HT-29 (cell line): ENCODE data around the gene TIMMDC1. TPM values are rescaled to one million over a fixed set of nuclear protein-coding genes. Genes with fewer than 3 reads are reported as not detected.

Experiments used
- DNase-seq: peaks from one replicate; pipeline ENCODE4 v3.0.0-alpha.2; 2015; ENCODE audit warnings: low spot score
- total RNA-seq: library from RNA; depleted of rRNA; stranded (reverse); fragments of >200 nt; shearing (Covaris generic); gene quantifications from 2 replicates; pipeline ENCODE4 v1.2.3, GENCODE V29; 2014; rRNA removed

Gene TIMMDC1
- 61.0 and 67.0 TPM in 2 replicates for total RNA-seq

DNA sequence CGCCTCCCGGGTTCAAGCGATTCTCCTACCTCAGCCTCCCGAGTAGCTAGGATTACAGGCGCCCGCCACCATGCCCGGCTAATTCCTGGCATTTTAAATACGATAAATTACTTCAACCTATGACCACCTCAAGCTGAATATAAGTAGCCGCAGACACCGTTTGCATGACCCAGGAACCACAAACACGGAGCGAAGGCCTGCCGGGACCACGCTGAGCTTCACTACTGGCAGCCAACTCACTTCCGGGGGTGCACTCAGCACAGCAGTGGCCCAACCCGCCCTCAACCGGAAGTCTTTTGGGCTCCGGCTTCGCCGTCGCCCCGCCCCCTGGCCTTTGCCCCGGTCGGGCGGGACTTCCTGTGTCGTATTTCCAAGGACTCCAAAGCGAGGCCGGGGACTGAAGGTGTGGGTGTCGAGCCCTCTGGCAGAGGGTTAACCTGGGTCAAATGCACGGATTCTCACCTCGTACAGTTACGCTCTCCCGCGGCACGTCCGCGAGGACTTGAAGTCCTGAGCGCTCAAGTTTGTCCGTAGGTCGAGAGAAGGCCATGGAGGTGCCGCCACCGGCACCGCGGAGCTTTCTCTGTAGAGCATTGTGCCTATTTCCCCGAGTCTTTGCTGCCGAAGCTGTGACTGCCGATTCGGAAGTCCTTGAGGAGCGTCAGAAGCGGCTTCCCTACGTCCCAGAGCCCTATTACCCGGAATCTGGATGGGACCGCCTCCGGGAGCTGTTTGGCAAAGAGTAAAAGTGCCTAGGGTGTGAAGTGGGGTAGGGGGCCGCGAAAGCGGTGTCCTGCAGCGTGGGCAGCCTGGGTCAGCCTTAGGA, at the start of gene TIMMDC1:
Gene TIMMDC1, plus strand, starts transcription at position 362 of the 826 bp plus-strand sequence. Its CDS starts 187 bp downstream, at position 549.
- DNase-seq, result peak; percentile 100

DNA sequence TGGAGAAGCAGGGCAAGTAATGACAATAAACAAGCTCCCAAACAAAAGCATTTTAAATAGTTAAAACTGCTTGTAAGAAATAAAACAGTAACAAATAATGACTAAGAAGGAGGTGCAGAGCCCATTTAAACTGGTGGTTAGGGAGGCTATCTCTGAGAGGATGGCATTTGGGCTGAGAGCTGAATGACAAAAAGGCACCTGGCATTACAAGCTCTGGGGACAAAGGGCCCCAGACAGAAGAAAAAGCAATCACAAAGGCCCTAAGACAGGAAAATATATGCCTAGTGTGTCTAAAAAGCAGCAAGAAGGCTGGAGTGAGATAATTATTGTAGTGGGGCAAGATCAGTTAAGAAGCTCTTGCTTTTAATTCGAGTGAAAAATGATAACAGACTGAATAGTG, 44.5 kb upstream of the TIMMDC1 start:
- DNase-seq, result no peak

- no peak for DNase-seq
These were observed 41.9 kb upstream of the TIMMDC1 start for GRCh38 chr3:119456469-119456868.

DNA sequence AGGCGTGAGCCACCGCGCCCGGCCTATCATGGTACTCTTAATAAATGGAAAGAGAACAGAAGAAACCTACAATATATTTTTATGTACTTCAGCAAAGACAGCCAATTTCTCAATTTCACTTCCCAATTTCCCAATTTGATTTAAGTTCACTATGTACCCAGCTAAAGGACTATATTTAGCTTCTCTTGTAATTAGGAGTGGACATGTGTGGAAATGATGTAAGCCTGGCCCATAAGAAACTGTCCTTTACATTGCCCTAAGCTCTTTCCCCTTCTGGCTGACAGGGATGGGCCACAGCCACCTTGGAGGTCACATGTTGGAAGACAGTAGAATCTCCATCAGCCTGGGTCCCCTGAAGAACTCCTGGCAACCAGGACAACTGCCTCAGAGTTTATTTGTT, 41.1 kb upstream of the TIMMDC1 start:
- no peak for DNase-seq

- DNase-seq, result peak; percentile 100
These were observed 34.9 kb upstream of the TIMMDC1 start, which contains the start of gene TMEM39A for GRCh38 chr3:119463171-119464169. Gene TMEM39A, minus strand, starts transcription at chr3:119463615. Its CDS starts 1,541 bp downstream, at chr3:119462074.

- no peak for DNase-seq
These were observed 30.3 kb upstream of the TIMMDC1 start for GRCh38 chr3:119468041-119468440.

DNA sequence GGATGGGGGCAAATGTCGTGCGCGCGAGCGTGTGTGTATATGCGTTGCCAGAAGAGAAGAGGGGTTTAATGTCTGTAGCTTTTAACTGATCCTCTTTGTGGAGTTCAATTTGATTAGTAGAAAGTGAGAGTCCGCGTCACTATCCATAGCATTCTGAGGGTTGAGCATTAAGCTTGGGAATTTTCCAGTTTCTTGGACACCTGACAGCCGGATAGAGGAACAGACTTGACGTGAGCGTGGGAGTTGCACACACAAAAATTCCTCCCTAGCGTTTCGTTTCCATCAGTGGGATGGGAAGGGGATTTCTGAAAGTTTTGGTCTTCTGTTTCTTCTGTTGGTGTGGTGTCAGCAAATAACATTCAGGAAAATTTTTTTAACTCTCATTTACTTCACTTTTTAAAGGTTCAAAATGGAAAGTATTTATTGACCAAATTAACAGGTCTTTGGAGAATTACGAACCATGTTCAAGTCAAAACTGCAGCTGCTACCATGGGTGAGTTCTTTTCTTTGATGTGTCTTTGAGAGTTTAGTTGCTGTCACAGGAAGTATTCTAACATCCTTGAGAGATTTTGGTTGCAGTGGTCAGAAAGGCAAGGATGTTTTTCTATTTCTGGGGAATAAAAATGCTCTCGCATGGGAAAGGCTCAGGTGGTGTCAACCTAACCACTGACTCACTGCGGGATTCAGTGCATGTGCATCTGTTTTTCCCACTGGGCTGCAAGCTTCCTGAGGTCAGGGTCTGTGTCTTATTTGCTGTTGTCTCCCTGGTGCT, 28.7 kb upstream of the TIMMDC1 start:
- DNase-seq, result no peak

DNA sequence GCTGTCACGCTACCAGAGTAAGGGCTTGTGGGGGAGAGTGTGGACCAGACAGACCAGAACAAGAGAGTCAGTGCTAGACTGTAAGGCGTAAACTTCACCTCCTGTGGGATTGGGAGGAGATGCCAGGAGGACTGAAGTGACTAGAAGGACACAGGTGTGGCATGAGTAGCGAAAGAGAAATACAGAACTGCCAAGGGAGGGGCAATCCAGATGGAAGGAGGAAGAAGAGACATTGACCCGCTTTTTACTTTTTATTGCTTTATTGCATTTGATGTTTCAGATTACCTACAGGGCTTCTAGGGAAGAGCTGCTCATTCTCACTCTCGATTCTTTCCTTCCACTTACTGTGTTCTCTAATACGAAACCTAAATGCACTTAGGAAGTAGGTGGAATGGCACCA, 27.5 kb upstream of the TIMMDC1 start:
- DNase-seq, result no peak

- DNase-seq, result no peak
These were observed 17.3 kb upstream of the TIMMDC1 start for GRCh38 chr3:119481079-119481478.

DNA sequence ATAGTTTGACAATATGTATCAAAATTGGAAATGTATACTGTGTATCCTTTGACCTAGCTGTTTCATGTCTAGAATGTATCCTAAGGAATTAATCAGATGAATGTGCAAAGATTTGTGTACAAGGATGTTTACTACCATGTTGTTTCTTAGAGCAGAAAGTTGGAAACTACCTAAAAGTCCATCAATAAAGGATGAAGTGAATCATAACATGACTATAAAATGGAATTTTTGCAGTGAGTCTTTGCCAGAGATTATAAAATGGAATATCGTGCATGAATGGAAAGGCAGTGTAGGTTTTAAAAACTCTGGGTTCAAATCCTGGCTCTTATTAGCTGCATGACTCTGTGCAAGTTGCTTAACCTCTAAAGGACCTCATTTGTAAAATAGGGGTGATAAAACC, 15.2 kb upstream of the TIMMDC1 start:
- no peak for DNase-seq

GRCh38 chr3:119485563-119485962, 12.8 kb upstream of the TIMMDC1 start:
- no peak for DNase-seq

DNA sequence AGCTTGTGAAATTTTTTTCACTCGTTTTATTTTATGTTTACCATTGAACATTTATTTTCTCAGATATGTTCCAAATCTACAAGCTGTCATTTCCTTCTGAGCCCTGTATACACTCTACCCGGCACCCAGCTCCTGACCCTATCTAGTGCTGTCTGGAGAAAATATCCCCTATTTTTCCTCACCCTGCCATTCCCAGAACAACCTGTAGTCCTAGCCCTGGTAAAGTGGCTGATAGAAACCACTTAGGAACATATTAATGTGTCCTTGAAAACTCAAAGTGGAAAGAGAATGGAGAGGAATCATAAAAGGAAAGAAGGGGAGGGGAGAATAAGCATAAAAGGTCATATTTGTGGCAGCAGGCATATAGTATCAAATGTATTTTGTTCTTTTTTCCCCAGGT, 8.2 kb upstream of the TIMMDC1 start:
- DNase-seq, result no peak

- no peak for DNase-seq
These were observed 6.2 kb upstream of the TIMMDC1 start for GRCh38 chr3:119492128-119492527.

DNA sequence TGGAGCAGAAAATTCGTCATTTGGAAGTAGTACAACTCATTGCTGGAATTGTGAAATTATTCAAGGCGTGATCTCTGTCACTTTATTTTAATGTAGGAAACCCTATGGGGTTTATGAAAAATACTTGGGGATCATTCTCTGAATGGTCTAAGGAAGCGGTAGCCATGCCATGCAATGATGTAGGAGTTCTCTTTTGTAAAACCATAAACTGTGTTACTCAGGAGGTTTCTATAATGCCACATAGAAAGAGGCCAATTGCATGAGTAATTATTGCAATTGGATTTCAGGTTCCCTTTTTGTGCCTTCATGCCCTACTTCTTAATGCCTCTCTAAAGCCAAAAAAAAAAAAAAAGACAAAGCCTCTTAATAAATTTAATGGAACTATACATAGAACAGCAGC, 5.5 kb upstream of the TIMMDC1 start:
- no peak for DNase-seq

DNA sequence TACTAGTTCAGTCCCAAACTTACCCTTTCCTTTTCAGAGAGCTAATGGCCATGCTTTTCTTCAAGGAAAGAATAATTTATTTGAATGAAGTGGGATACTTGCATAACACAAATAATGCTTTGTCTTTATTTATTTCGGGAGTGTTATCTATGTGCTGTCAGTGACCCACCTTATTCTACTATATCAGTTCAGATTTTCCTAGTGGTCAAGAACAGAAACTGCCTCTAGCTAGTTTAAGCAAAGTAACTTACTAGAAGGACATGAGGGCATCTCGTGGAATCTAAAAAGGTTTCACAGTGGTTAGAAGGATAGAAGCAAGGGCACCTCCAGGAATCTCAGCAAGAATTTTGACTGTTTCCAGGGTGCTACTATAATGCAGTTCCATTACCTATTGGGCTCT, 3.8 kb upstream of the TIMMDC1 start:
- no peak for DNase-seq

GRCh38 chr3:119497820-119498185, 544 bp upstream of the TIMMDC1 start:
- peak; percentile 29 for DNase-seq

GRCh38 chr3:119500265-119500664, 1.9 kb downstream of the TIMMDC1 start:
- DNase-seq, result no peak

GRCh38 chr3:119500901-119501300, 2.6 kb downstream of the TIMMDC1 start:
- DNase-seq, result no peak

DNA sequence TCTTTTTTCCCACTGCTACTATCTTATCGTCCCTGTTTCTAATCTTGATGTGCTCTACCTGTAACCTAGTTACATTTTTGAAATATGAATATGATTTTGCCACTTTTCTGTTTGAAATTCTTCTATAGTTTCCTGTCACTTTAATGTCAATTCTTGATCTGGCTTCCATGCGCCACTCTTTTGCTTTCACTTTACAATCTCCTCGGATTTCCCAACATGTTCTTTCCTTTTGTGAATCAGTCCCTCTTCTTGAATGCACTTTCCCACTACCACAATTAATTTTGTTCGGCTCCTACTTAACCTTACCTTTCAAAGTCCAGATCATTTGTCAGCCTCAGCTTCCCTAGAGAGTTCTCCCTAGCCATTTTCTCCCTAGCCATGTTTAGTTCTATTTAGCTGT, 8.3 kb downstream of the TIMMDC1 start:
- no peak for DNase-seq

GRCh38 chr3:119507404-119507803, 9.1 kb downstream of the TIMMDC1 start:
- DNase-seq, result no peak

DNA sequence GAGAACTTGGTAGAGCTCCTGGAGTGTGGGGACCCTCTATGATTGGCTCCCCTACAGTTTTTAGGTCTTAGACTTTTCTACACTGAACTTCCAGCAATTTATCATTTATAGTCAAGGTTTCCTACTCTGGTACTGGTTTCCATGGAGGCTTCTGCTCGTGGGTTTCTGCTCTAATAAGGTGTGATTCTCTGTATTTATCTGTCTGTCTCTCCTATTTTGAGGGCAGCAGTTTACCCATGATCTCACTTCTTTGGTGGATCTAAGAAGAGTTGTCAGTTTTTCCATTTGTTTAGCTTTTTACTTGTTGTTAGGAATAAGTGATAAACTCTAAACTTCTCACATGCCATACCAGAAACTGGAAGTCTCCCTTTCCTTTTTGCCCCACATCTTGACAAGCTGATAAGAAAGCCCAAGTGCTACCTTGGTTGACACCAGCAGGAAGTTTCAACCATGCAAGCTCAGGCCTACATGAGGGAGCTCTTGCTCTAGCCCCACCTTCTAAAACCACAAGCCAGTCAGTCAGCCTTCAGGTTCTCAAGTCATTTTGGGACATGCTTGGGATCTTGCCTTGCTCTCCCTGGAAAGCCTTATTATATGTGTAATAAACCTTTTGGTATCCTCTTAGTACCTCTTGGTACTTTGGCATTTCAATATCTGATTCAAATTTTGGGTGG, 10.0 kb downstream of the TIMMDC1 start:
- no peak for DNase-seq
